Upper lobe of left lung (tissue), 6 donors: ENCODE results near the gene RILPL1. TPM values are rescaled to one million over a fixed set of nuclear protein-coding genes. Genes with fewer than 3 reads are reported as not detected.

Source experiments
- ATAC-seq, 2 donors: fragments of 200-7000 bp; cut with Tn5 transposase; one replicate each; pipeline ENCODE4 v1.9.1; 2022; ENCODE audit warnings: mild to moderate bottlenecking in 2 of 2, moderate library complexity in 2 of 2; ENCODE audit not compliant: low FRiP score in 2 of 2
- DNase-seq, 2 donors: peaks; one replicate each; pipeline ENCODE4 v3.0.0-alpha.2; 2019 to 2020
- H3K27ac ChIP-seq, 4 donors: fragments of 200-600 bp; sonication (generic); one replicate each; pipeline ENCODE4 v1.5.1; 2016 to 2019
- H3K27me3 ChIP-seq, 4 donors: fragments of 200-600 bp; sonication (generic); one replicate each; pipeline ENCODE4 v1.5.1; 2017 to 2019
- H3K36me3 ChIP-seq, 4 donors: fragments of 200-600 bp; sonication (generic); one replicate each; pipeline ENCODE4 v1.5.1; 2016 to 2019
- H3K4me1 ChIP-seq, 4 donors: fragments of 200-600 bp; sonication (generic); one replicate each; pipeline ENCODE4 v1.5.1; 2018 to 2019
- H3K4me3 ChIP-seq, 4 donors: fragments of 200-600 bp; sonication (generic); one replicate each; pipeline ENCODE4 v1.5.1; 2017 to 2019; ENCODE audit warnings: mild to moderate bottlenecking in 2 of 4, moderate library complexity in 1 of 4
- H3K9me3 ChIP-seq, 4 donors: fragments of 200-600 bp; sonication (generic); one replicate each; pipeline ENCODE4 v1.5.1; 2018 to 2019
- CTCF ChIP-seq, 6 experiments: fragments of 450-650 bp in 4 of 6; fragments of 200-600 bp in 2 of 6; sonication (generic) in 2 of 6; IDR thresholded peaks; one replicate each; pipeline ENCODE4 v1.5.1; 2016 to 2019; ENCODE audit warnings: antibody characterized with exemption in 6 of 6
- EP300 ChIP-seq, 4 donors: sonication (generic); formaldehyde crosslinking; IDR thresholded peaks; one replicate each; pipeline ENCODE4 v1.5.1; 2017; ENCODE audit warnings: antibody characterized with exemption in 4 of 4, control low read depth in 2 of 4
- POLR2A ChIP-seq, 4 donors: fragments of 450-650 bp; IDR thresholded peaks; one replicate each; pipeline ENCODE4 v1.5.1; 2016 to 2017; ENCODE audit warnings: antibody characterized with exemption in 4 of 4, mild to moderate bottlenecking in 2 of 4
- POLR2AphosphoS5 ChIP-seq, 2 donors: sonication (generic); formaldehyde crosslinking; IDR thresholded peaks; one replicate each; pipeline ENCODE4 v1.5.1; 2017; ENCODE audit warnings: antibody characterized with exemption in 2 of 2
- WGBS, 2 donors: methylation state at CpG; one replicate each; pipeline ENCODE4 v1.1.5; 2017 to 2018; 5-methylcytosine and 5-hydroxymethylcytosine counted together
- total RNA-seq, 6 donors: library from RNA; depleted of rRNA in 4 of 6; stranded (reverse); fragments of >200 nt in 4 of 6; gene quantifications; one replicate each; pipeline versions ENCODE4 v1.1.0 to v1.2.1, GENCODE V29; 2016 to 2021
- donor health status: DM: no; HTN: no; CAD: no; lungs with moderate emphysema.
- donor health status: DM: no; HTN: yes; CAD: no; lungs with severe emphysema.

RILPL1 gene
- total RNA-seq, 6 donors from 2014 or later, result 10.3 to 60.8 (median 18.6) TPM

GRCh38 chr12:123513805-123514204 lies 19.7 kb downstream of the RILPL1 start:
- WGBS, 2 donors, result 83 to 84% methylated on average over 13 of the region's 13 CpGs
- no peak for TF ChIP-seq POLR2A (IDR thresholded peaks at IDR 0.05)
- no peak for TF ChIP-seq POLR2AphosphoS5 (IDR thresholded peaks at IDR 0.05)
- no peak for TF ChIP-seq CTCF (IDR thresholded peaks at IDR 0.05)
- TF ChIP-seq EP300 (IDR thresholded peaks at IDR 0.05), result no peak
- no peaks in the 10 kb centered on the region for H3K9me3 ChIP-seq
- H3K27ac ChIP-seq, result peak overlapping the region in 2 of 4 donors; percentile 44 to 65
- DNase-seq, result no peak
- peaks cover 0 to 15% (median 5%) of the 10 kb centered on the region in 4 donors for H3K4me1 ChIP-seq
- no peaks in the 10 kb centered on the region for H3K27me3 ChIP-seq
- no peak overlapping the region for H3K4me3 ChIP-seq
- no peak for ATAC-seq
- peaks cover 0 to 48% (median 13%) of the 10 kb centered on the region in 4 donors for H3K36me3 ChIP-seq

GRCh38 chr12:123512838-123513665 lies 20.5 kb downstream of the RILPL1 start:
- TF ChIP-seq EP300 (IDR thresholded peaks at IDR 0.05), result no peak
- no peak for TF ChIP-seq POLR2A (IDR thresholded peaks at IDR 0.05)
- no peak for TF ChIP-seq CTCF (IDR thresholded peaks at IDR 0.05)
- no peak for TF ChIP-seq POLR2AphosphoS5 (IDR thresholded peaks at IDR 0.05)
- no peaks in the 10 kb centered on the region for H3K27me3 ChIP-seq
- no peaks in the 10 kb centered on the region for H3K9me3 ChIP-seq
- H3K27ac ChIP-seq, result peak overlapping the region; percentile 44 to 67 (median 63)
- H3K4me1 ChIP-seq, result peaks cover 0 to 15% (median 4%) of the 10 kb centered on the region in 4 donors
- 78 to 80% methylated on average over 25 to 26 of the region's 26 CpGs for WGBS, 2 donors
- H3K36me3 ChIP-seq, result peaks cover 0 to 41% (median 11%) of the 10 kb centered on the region in 4 donors
- DNase-seq (peak; percentile 24 to 47), ATAC-seq (peak in 1 of 2 donors; percentile 35)
- H3K4me3 ChIP-seq, result no peak overlapping the region

- 93 to 96% methylated on average over 6 of the region's 6 CpGs for WGBS, 2 donors
- peaks cover 0 to 7% (median 4%) of the 10 kb centered on the region in 4 donors for H3K4me1 ChIP-seq
- no peak for TF ChIP-seq EP300 (IDR thresholded peaks at IDR 0.05)
- no peak for TF ChIP-seq POLR2A (IDR thresholded peaks at IDR 0.05)
- no peak for TF ChIP-seq POLR2AphosphoS5 (IDR thresholded peaks at IDR 0.05)
- TF ChIP-seq CTCF (IDR thresholded peaks at IDR 0.05), result no peak
- H3K27ac ChIP-seq, result no peak overlapping the region
- no peak for ATAC-seq
- DNase-seq, result no peak
- no peak overlapping the region for H3K4me3 ChIP-seq
- H3K9me3 ChIP-seq, result no peaks in the 10 kb centered on the region
- H3K36me3 ChIP-seq, result peaks cover 0 to 23% (median 0%) of the 10 kb centered on the region in 4 donors
- no peaks in the 10 kb centered on the region for H3K27me3 ChIP-seq
These were observed 26.7 kb downstream of the RILPL1 start for GRCh38 chr12:123506843-123507236.

DNA sequence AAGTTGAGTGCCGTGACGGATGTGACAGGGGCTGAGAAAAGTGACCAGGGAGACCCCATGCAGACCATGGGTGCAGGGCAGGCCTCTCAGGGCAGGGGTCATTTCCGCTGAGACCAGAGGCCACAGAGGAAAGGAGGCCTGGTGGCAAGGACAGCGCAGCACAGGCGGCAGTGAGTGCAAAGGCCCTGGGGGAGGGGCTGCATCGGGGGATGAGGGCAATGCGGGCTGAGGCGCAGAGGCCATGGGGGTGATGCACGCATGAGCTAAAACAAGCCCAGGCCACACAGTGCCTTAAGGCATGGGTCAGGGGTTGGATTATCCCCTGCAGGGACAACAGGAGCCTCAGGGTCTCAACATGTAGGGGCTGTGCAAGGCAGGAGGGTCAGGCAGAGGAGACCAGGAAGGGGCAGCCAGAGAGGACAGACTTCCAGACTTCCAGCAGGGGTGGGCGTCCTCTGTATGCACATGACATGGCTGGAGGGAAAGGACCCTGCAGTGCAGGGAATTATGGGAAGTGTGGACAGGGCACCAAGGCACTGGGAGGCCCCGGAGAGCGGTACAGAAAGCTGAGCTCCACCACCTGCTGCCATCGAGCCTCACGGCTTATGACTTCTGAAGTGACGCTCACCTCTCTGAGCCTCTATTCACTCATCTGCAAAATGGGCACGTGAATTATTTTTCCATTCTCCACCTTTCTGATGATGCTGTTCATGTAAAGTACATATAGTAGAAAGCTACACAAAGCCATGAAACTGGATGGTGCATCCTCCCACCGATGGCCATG lies 27.3 kb downstream of the RILPL1 start:
- Histone ChIP-seq H3K36me3 (peaks cover 0 to 17% (median 0%) of the 10 kb centered on the region in 4 donors), H3K4me1 (peaks cover 0 to 7% (median 4%) of the 10 kb centered on the region in 4 donors), H3K27me3 (no peaks in the 10 kb centered on the region), H3K9me3 (no peaks in the 10 kb centered on the region), H3K4me3 (no peak overlapping the region), H3K27ac (no peak overlapping the region)
- peak; percentile 12 to 21 for ATAC-seq
- DNase-seq, result no peak
- TF ChIP-seq POLR2AphosphoS5 (IDR thresholded peaks at IDR 0.05) (no peak), POLR2A (IDR thresholded peaks at IDR 0.05) (no peak), CTCF (IDR thresholded peaks at IDR 0.05) (no peak), EP300 (IDR thresholded peaks at IDR 0.05) (no peak)
- 92 to 94% methylated on average over 16 to 17 of the region's 17 CpGs for WGBS, 2 donors
